HuH-7 (cell line): ENCODE data around the gene SCYGR8.
A peak's percentile ranks its signal among the peaks of the same experiment; 100 is the strongest.

Source experiments
- DNase-seq: peaks from one replicate; pipeline ENCODE4 v3.0.0; 2011; ENCODE audit warnings: low spot score

Gene SCYGR8

DNA sequence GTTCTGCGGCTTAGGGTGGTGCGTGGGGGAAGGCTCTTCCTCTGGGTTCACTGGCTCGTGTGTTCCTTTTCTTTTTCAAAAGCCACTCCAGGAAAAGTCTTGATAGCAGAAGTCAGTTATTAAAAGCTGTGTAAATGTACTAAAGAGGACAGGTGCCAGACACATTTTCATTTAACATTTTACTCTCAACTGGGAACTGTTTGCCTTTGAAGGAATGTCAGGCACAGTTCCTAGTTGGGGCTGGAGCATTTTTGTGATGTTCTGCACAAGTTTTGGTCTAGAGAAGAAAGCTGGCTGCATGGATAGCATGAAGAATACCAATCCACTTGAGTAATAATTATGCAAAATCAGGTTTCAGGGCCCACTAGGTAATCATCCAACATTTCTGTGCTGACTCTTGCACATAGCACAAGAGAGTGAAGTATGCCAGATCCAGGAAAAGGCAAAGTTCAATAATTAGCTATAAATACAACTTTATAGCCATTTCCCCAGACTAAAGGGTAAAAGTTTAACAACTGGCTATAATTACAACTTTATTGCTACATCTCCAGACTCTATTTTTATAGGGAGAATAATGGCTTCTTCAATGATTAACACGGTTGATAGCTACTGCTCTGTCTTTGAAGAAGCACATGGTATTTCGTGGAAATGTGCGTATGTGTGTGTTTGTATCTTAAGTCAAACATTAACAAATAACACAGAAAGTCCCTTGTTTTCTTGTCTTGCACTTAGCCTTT, 16.2 kb downstream of the SCYGR8 start:
- DNase-seq = peak; percentile 37

- DNase-seq = no peak
Observed at GRCh38 chr2:227765788-227766372, 20.2 kb downstream of the SCYGR8 start.

- peak; percentile 85 for DNase-seq
Observed at GRCh38 chr2:227766373-227766883, 20.7 kb downstream of the SCYGR8 start.

DNA sequence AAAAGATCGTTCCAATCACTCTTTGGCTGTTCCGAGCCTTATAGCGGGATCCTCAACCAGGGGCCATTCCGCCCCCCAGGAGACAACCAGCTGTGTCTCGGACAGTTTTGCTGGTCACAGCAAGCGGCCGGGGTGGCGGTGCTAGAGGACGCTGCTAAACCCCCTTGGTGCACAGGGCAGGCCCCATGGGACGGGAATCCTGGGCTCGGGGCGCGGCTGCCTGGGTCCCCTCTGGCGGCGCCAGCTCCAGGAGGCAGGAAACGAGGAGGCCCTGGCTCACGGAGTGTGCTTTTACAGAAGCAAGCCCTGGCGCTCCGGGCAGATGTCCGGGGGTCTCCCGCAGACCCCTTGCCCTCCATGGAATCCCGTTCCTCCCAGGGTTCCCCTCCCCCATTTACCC, 22.1 kb downstream of the SCYGR8 start:
- no peak for DNase-seq

- DNase-seq = no peak
Observed at GRCh38 chr2:227772197-227772661, 26.5 kb downstream of the SCYGR8 start.

DNA sequence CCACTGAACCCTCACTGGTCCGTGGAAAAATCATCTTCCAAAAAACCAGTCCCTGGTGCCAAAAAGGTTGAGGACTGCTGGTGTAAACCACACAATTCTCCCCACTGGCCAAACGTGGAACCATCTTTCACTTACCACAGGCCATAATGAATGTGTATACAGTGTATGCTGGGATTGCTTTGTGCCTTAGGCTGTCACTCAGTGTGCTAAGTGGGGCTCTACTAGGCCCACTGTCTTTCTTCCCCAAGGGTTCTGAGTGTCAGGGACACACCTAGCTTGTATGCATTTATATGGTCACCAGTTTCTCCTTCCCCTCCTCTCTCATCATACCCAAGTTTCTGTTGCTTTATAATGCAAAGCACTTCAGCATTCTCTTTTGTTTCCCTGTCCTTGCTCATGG, 27.2 kb downstream of the SCYGR8 start:
- DNase-seq = no peak

GRCh38 chr2:227774011-227774624, 28.4 kb downstream of the SCYGR8 start:
- peak; percentile 48 for DNase-seq

DNA sequence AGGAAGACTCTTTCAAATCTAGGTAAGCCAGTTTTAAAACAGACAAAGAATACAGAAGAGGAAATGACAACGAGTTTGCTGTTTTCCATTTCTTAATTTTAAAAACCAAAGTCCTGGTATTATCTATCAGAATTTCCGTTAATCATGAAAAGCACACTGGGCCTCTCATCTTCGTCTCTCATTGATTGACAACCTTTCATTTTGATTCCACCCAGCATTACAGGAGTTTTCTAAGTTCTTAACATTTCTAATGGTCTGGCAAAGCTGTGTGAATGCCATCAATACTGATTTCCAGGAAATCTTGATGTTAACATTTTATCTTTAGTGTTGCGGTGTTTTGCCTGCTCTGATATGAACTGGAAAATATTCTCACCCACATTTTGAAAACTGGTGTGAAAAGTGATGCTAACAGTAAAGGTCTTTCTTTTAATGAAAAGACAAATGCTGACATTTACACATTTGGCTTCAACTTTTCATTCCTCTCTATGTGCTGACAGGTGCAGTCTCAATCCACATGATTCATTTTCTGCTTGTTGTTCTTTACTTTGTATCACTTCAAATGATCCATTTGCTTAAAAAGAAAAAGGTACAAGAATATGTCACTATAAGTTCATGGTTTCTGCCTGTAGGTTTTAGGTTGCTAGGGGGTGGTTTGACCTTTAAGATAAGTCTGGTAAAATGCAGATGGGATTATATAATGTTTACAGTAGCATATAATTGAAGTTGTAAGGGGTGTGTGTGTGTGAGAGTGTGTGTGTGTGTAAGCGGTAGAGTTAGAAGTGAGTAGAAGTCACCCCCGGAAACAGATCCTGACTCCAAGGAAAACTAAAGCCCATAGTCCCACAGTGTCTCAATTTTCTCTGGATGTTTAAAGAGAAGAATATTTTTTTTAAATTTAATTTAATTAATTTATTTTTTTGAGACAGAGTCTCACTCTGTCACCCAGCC, 29.5 kb downstream of the SCYGR8 start:
- DNase-seq = no peak

- DNase-seq = no peak
Observed at GRCh38 chr2:227780981-227781615, 35.4 kb downstream of the SCYGR8 start.

GRCh38 chr2:227781841-227782240, 36.1 kb downstream of the SCYGR8 start:
- no peak for DNase-seq

- no peak for DNase-seq
Observed at GRCh38 chr2:227782804-227783203, 37.1 kb downstream of the SCYGR8 start.

DNA sequence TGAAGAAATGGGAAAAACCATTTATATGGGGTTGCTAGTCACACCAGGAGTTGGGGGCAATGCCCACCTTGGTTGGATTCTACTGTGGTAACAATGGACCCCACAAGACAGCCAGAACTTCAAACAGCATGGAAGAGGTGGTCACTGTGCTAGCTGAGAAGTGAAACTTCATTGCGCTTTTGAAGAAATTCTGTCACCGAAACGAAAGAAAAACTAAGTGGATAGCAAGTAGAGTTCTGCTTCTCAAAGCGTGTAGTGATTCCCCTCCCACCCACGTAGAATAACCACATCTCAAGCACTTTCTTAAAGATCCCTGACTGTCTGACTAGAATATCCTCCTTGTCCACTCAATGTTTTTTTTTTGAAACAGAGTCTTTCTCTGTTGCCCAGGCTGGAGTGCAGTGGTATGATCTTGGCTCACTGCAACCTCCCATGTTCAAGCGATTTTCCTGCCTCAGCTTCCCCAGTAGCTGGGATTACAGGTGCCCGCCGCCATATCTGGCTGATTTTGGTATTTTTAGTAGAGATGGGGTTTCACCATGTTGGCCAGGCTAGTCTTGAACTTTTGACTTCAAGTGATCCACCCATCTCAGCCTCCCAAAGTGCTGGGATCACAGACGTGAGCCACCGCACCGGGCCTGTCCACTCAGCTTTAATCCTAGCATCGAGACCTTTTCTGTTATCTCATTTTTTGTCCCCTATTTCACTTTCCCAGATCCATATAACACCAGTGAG, 37.9 kb downstream of the SCYGR8 start:
- no peak for DNase-seq

GRCh38 chr2:227785293-227785692, 39.6 kb downstream of the SCYGR8 start:
- DNase-seq = no peak

- no peak for DNase-seq
Observed at GRCh38 chr2:227788561-227789018, 42.9 kb downstream of the SCYGR8 start.

- no peak for DNase-seq
Observed at GRCh38 chr2:227789803-227790202, 44.1 kb downstream of the SCYGR8 start.

DNA sequence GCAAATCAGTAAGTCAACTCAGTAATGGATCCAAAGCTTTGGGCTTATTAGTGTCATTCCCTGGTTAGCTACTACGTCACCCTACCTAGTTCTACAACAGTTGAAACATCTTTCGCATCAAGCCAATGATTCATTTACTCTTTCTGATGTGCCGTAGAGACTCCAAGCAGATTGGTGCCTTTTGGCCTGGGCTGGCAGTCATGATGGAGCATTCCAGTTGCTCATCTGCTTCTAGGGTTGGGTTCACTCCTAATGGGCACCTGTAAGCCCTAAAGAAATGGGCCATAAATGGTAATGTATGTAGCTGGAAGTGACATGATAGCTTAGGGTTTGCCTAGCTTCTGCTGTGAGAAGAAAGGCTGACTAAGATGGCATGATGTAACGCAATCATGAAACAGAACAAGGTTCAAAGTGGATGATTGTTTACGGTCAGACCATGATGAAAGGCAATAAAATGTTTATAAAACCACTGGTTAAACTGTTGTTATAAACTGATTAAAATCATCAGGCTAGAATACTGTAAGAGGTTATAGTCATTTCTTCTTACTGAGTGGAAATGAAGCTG, 47.5 kb downstream of the SCYGR8 start:
- no peak for DNase-seq
